GM12878 (cell line): ENCODE data around the gene LRIG3. TPM values are rescaled to one million over a fixed set of nuclear protein-coding genes. Genes with fewer than 3 reads are reported as not detected.

Source experiments
- ATAC-seq: fragments of 200-7000 bp; cut with Tn5 transposase; 3 replicates; pipeline ENCODE4 v1.9.1; 2020; ENCODE audit warnings: mild to moderate bottlenecking, moderate library complexity
- BruUV-seq: library from RNA; stranded (reverse); fragments of 400-500 nt; replicated peaks from 2 replicates; lab custom pipeline; 2021; lab: Mats Ljungman, UMichigan
- CTCF ChIA-PET: fragments of 300-600 bp; sonication (Branson Sonifier 250); formaldehyde crosslinking; extraction: SDS; loops from one replicate; lab custom pipeline; 2021; ENCODE audit warnings: inconsistent platforms; lab: Yijun Ruan, JAX
- POLR2A ChIA-PET: fragments of 350-600 bp; formaldehyde crosslinking; extraction: SDS; loops from one replicate; lab custom pipeline; 2021; ENCODE audit warnings: inconsistent platforms; lab: Charles Lee
- RAD21 ChIA-PET: fragments of 300-600 bp; sonication (Branson Sonifier 250); formaldehyde crosslinking; loops from one replicate; lab custom pipeline; 2023; ENCODE audit warnings: antibody characterized with exemption; ENCODE audit not compliant: unreplicated experiment; lab: Charles Lee
- SMC1A ChIA-PET: fragments of 300-600 bp; sonication (Branson Sonifier 250); formaldehyde crosslinking; loops from one replicate; lab custom pipeline; 2023; ENCODE audit not compliant: unreplicated experiment, uncharacterized antibody; lab: Charles Lee
- DNase-seq: peaks from one replicate; pipeline ENCODE4 v3.0.0-alpha.2; 2011; ENCODE audit warnings: low read depth, low spot score
- FAIRE-seq: peaks from 3 replicates; lab custom pipeline; 2011; peaks lifted over from hg19 to GRCh38; lab: Jason Lieb, UNC
- H2AFZ ChIP-seq: 2 replicates; pipeline ENCODE4 v1.6.0; 2011; ENCODE audit warnings: low read depth, low read length, control low read depth; ENCODE audit not compliant: control insufficient read depth
- H3K27ac ChIP-seq: 2 replicates; pipeline ENCODE4 v1.5.1; 2011; ENCODE audit warnings: control low read depth; ENCODE audit not compliant: control insufficient read depth, insufficient read depth
- H3K27me3 ChIP-seq, 2 experiments: replicated peaks in 1 of 2; 2 replicates each; pipeline versions ENCODE4 v1.6.0 to v1.6.1; 2011; ENCODE audit warnings: low read length in 1 of 2; ENCODE audit not compliant: control insufficient read depth in 2 of 2, insufficient read depth in 2 of 2
- H3K36me3 ChIP-seq, 2 experiments: 2 replicates each; pipeline ENCODE4 v1.5.1; 2011; ENCODE audit warnings: low read length in 1 of 2; ENCODE audit not compliant: control insufficient read depth in 2 of 2, insufficient read depth in 2 of 2
- H3K4me1 ChIP-seq: 2 replicates; pipeline ENCODE4 v1.6.1; 2011; ENCODE audit warnings: mild to moderate bottlenecking, low read length, moderate library complexity, mixed read lengths; ENCODE audit not compliant: control insufficient read depth, insufficient read depth
- H3K4me2 ChIP-seq: 2 replicates; pipeline ENCODE4 v1.6.0; 2011; ENCODE audit warnings: control low read depth; ENCODE audit not compliant: control insufficient read depth, insufficient read depth
- H3K4me3 ChIP-seq: fragments of 200-600 bp; sonication (generic); 2 replicates; pipeline ENCODE4 v1.5.1; 2016
- H3K79me2 ChIP-seq: 2 replicates; pipeline ENCODE4 v1.6.0; 2011; ENCODE audit warnings: low read length; ENCODE audit not compliant: control insufficient read depth, insufficient read depth
- H3K9ac ChIP-seq: 2 replicates; pipeline ENCODE4 v1.8.0; 2011; ENCODE audit warnings: low read length, control low read depth, mixed read lengths; ENCODE audit not compliant: control insufficient read depth, insufficient read depth
- H3K9me3 ChIP-seq: replicated peaks from 3 replicates; pipeline ENCODE4 v1.5.1; 2011; ENCODE audit warnings: mild to moderate bottlenecking, low read length; ENCODE audit not compliant: control insufficient read depth, insufficient read depth
- H4K20me1 ChIP-seq: 2 replicates; pipeline ENCODE4 v1.6.0; 2011; ENCODE audit not compliant: control insufficient read depth, insufficient read depth
- ATF7 ChIP-seq: fragments of 450-650 bp; IDR thresholded peaks from 2 replicates; pipeline ENCODE4 v1.6.1; 2016; ENCODE audit warnings: low read depth, mild to moderate bottlenecking
- BHLHE40 ChIP-seq, 2 experiments: fragments of 450-650 bp in 1 of 2; IDR thresholded peaks; 2 replicates each; pipeline ENCODE4 v1.6.1; 2011 to 2017; ENCODE audit warnings: low read depth in 2 of 2, borderline replicate concordance in 1 of 2, improper control_type of control experiment in 1 of 2, low read length in 1 of 2, mild to moderate bottlenecking in 1 of 2
- BMI1 ChIP-seq: fragments of 450-650 bp; IDR thresholded peaks from 2 replicates; pipeline ENCODE4 v1.6.1; 2016; ENCODE audit warnings: mild to moderate bottlenecking, moderate library complexity, borderline replicate concordance
- CHD2 ChIP-seq: IDR thresholded peaks from 2 replicates; pipeline ENCODE4 v1.6.1; 2011; ENCODE audit warnings: low read depth, low read length, improper control_type of control experiment, borderline replicate concordance
- EGR1 ChIP-seq, 2 experiments: IDR thresholded peaks; 1 replicate in 1 of 2; 2 replicates in 1 of 2; pipeline ENCODE4 v1.6.1; 2011 to 2012; ENCODE audit warnings: low read depth in 2 of 2, low read length in 2 of 2, borderline replicate concordance in 1 of 2, mild to moderate bottlenecking in 1 of 2, moderate library complexity in 1 of 2
- FOXK2 ChIP-seq: fragments of 450-650 bp; IDR thresholded peaks from 2 replicates; pipeline ENCODE4 v1.6.1; 2017; ENCODE audit warnings: mild to moderate bottlenecking, moderate library complexity
- MEF2B ChIP-seq: fragments of 450-650 bp; IDR thresholded peaks from 2 replicates; pipeline ENCODE4 v1.6.1; 2018; ENCODE audit warnings: mild to moderate bottlenecking, moderate library complexity; ENCODE audit not compliant: partially characterized antibody, poor library complexity, severe bottlenecking
- POLR2AphosphoS5 ChIP-seq: IDR thresholded peaks from 2 replicates; pipeline ENCODE4 v1.6.1; 2011; ENCODE audit warnings: mild to moderate bottlenecking, low read length, inconsistent platforms
- RELA ChIP-seq: fragments of 450-650 bp; IDR thresholded peaks from 2 replicates; pipeline ENCODE4 v1.8.0; 2014; ENCODE audit warnings: borderline replicate concordance; ENCODE audit not compliant: partially characterized antibody
- RUNX3 ChIP-seq: IDR thresholded peaks from 2 replicates; pipeline ENCODE4 v1.6.1; 2012; ENCODE audit warnings: low read length, inconsistent platforms
- SP1 ChIP-seq: IDR thresholded peaks from one replicate; pipeline ENCODE4 v1.6.1; 2011; ENCODE audit warnings: low read depth, low read length
- SREBF1 ChIP-seq: IDR thresholded peaks from 2 replicates; pipeline ENCODE4 v1.6.1; 2012; ENCODE audit warnings: mild to moderate bottlenecking, low read length
- STAT1 ChIP-seq: fragments of 450-650 bp; conservative IDR thresholded peaks from 2 replicates; pipeline ENCODE4 v1.6.1; 2014; ENCODE audit warnings: antibody characterized with exemption, mild to moderate bottlenecking
- SUZ12 ChIP-seq: fragments of 200-600 bp; sonication (generic); IDR thresholded peaks from one replicate; pipeline ENCODE4 v1.6.1; 2018; ENCODE audit warnings: antibody characterized with exemption, mild to moderate bottlenecking; ENCODE audit not compliant: unreplicated experiment
- TCF12 ChIP-seq: IDR thresholded peaks from 2 replicates; pipeline ENCODE4 v1.6.1; 2011; ENCODE audit warnings: low read depth, mild to moderate bottlenecking, low read length
- TCF3 ChIP-seq: IDR thresholded peaks from 2 replicates; pipeline ENCODE4 v1.6.1; 2012; ENCODE audit warnings: low read depth, mild to moderate bottlenecking, low read length, borderline replicate concordance; ENCODE audit not compliant: insufficient read depth
- ZNF24 ChIP-seq: fragments of 450-650 bp; IDR thresholded peaks from 2 replicates; pipeline ENCODE4 v1.6.1; 2017; ENCODE audit warnings: antibody characterized with exemption, mild to moderate bottlenecking
- ZNF274 ChIP-seq: IDR thresholded peaks from one replicate; pipeline ENCODE4 v1.8.0; 2011; ENCODE audit not compliant: insufficient read length, insufficient read depth
- WGBS: methylation state at CpG from one replicate; pipeline ENCODE4 v1.1.6; 2016; ENCODE audit warnings: low lambda C conversion rate; ENCODE audit not compliant: insufficient replicate concordance, insufficient coverage; ENCODE audit errors: missing lambda C conversion rate; 5-methylcytosine and 5-hydroxymethylcytosine counted together
- in situ Hi-C: fragments of 300-500 bp; cut with MboI; formaldehyde crosslinking; loops from 9 replicates; pipeline ENCODE4 v1.14.3; 2018; ENCODE audit warnings: mixed read lengths
- intact Hi-C: fragments of 100-400 bp; cut with micrococcal nuclease; formaldehyde crosslinking; loops from one replicate; pipeline ENCODE4 v1.14.2; 2022; ENCODE audit not compliant: unreplicated experiment
- polyA plus RNA-seq, 11 experiments: library from polyadenylated mRNA; depleted of rRNA in 4 of 11; unstranded in 6 of 11; stranded (reverse) in 5 of 11; fragments of >200 nt; fragmentation: Nextera tagmentation in 4 of 11; fragmentation: Illumina TruSeq in 1 of 11; extraction: Ambion mirVana in 4 of 11; extraction: Trizol in 1 of 11; gene quantifications; 1 replicate in 1 of 11; 2 replicates in 10 of 11; pipeline versions ENCODE4 v1.2.1 to v1.2.3, GENCODE V29; 2011 to 2016; ENCODE audit warnings: inconsistent platforms in 2 of 11, missing spikeins in 2 of 11, low read depth in 1 of 11
- total RNA-seq, 4 experiments: library from RNA; depleted of rRNA in 3 of 4; stranded (reverse); fragments of >200 nt in 3 of 4; fragmentation: Illumina TruSeq in 1 of 4; extraction: Trizol in 1 of 4; gene quantifications; 2 replicates each; pipeline versions ENCODE4 v1.2.1 to v1.2.3, GENCODE V29; 2013 to 2021

LRIG3 gene
- total and polyA plus RNA-seq, 10 of the 15 experiments (the other 5 are each of a cell fraction or from before 2014, with no cell fraction given) = 0.95 to 8.5 (median 5.0) TPM

DNA sequence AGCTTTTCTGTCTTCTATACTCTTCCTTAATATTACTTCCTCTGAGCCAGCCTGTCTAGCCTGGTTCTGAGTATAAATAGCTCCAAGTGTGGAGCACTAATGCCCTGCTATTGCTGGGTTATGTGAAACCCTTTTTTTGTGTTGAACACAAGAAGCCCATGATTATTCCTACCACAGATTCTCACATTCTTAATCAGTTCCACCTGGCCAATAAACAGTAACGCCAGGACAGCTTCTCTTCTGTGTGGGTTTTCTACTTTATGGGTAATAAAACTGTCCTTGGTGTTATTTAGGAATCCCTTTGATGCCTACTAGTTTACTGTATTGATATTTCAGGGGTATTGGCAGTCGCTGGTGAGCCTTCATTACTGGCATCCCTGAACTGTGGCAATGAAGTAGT, 48.9 kb upstream of the LRIG3 start:
- Histone ChIP-seq H3K36me3 (no peaks in the 10 kb centered on the region), H3K27me3 (no peaks in the 10 kb centered on the region), H3K9ac (no peak overlapping the region), H3K79me2 (no peaks in the 10 kb centered on the region), H3K4me1 (no peaks in the 10 kb centered on the region), H3K4me3 (no peak overlapping the region), H3K9me3 (no peaks in the 10 kb centered on the region), H3K4me2 (no peak overlapping the region)
- ATAC-seq (no peak), FAIRE-seq (no peak)
- CTCF ChIA-PET = interaction anchor here (1.3 kb wide), 1 partner anchor 45 kb away, joined by 3 read pairs; no protein-coding TSS in a partner anchor
- in situ Hi-C loops = no loop called here
- WGBS = 19% methylated on average over 2 of the region's 2 CpGs
- TF ChIP-seq TCF12 (no peak), MEF2B (no peak), CHD2 (no peak), BHLHE40 (IDR thresholded peaks at IDR 0.05; ENCODE audit: borderline replicate concordance in 1 of 2, low read depth in 2 of 2, low read length in 1 of 2) (no peak), ZNF274 (no peak), SP1 (no peak), SREBF1 (no peak), SUZ12 (no peak), RUNX3 (no peak), ATF7 (no peak), EGR1 (IDR thresholded peaks at IDR 0.05; ENCODE audit: borderline replicate concordance in 1 of 2, low read depth in 2 of 2, low read length in 2 of 2) (no peak), BMI1 (no peak), TCF3 (no peak), RELA (no peak), STAT1 (no peak), POLR2AphosphoS5 (no peak), ZNF24 (no peak), FOXK2 (no peak)
- TF ChIP-seq, all 136 proteins: peak for 0
- no peak for DNase-seq
- Histone ChIP-seq H3K27ac (no peak overlapping the region), H2AFZ (no peak overlapping the region), H4K20me1 (no peaks in the 10 kb centered on the region)
- ChIA-PET RAD21 (no interaction called here), POLR2A (interaction anchor here (0.5 kb wide), 1 partner anchor 14 kb away, joined by 3 read pairs; no protein-coding TSS in a partner anchor), SMC1A (interaction anchor here (1.6 kb wide), 1 partner anchor 14 kb away, joined by 4 read pairs; no protein-coding TSS in a partner anchor)
- intact Hi-C loops = no loop called here
- BruUV-seq = no TSS peak
